CD14-positive monocyte (primary cell): ENCODE data around the gene BSN. TPM values are rescaled to one million over a fixed set of nuclear protein-coding genes. Genes with fewer than 3 reads are reported as not detected.

ENCODE experiments used
- DNase-seq, 3 donors: peaks; one replicate each; pipeline ENCODE4 v3.0.0-alpha.2; 2011 to 2022
- H2AFZ ChIP-seq: 2 replicates; pipeline ENCODE4 v1.6.0; 2012; ENCODE audit warnings: mild to moderate bottlenecking, low read depth, low read length, inconsistent platforms; ENCODE audit not compliant: insufficient read depth, poor library complexity, severe bottlenecking
- H3K27ac ChIP-seq, 2 donors: 1 replicate in 1 of 2; 2 replicates in 1 of 2; pipeline ENCODE4 v1.5.1; 2012 to 2013; ENCODE audit warnings: low read length in 2 of 2, control low read depth in 1 of 2, inconsistent platforms in 1 of 2, low read depth in 1 of 2, mild to moderate bottlenecking in 1 of 2
- H3K27me3 ChIP-seq, 2 donors: one replicate each; pipeline versions ENCODE4 v1.6.0 to v1.6.1; 2011 to 2013; ENCODE audit warnings: low read length in 2 of 2; ENCODE audit not compliant: control insufficient read depth in 2 of 2, insufficient read depth in 2 of 2
- H3K36me3 ChIP-seq, 2 donors: replicated peaks in 1 of 2; 1 replicate in 1 of 2; 2 replicates in 1 of 2; pipeline versions ENCODE4 v1.5.1 to v1.6.1; 2012 to 2013; ENCODE audit warnings: low read length in 2 of 2, control low read depth in 1 of 2, inconsistent platforms in 1 of 2, mild to moderate bottlenecking in 1 of 2; ENCODE audit not compliant: insufficient read depth in 2 of 2, control insufficient read depth in 1 of 2
- H3K4me1 ChIP-seq, 2 donors: 1 replicate in 1 of 2; 2 replicates in 1 of 2; pipeline versions ENCODE4 v1.5.1 to v1.6.1; 2012 to 2013; ENCODE audit warnings: low read length in 2 of 2, control low read depth in 1 of 2, inconsistent platforms in 1 of 2, mild to moderate bottlenecking in 1 of 2, moderate library complexity in 1 of 2; ENCODE audit not compliant: insufficient read depth in 2 of 2, control insufficient read depth in 1 of 2
- H3K4me2 ChIP-seq: replicated peaks from 2 replicates; pipeline ENCODE3; 2012; ENCODE audit warnings: low read length, moderate library complexity, mild to moderate bottlenecking; ENCODE audit not compliant: poor library complexity, severe bottlenecking; ENCODE audit errors: extremely low read depth
- H3K4me3 ChIP-seq, 3 experiments: fragments of 200-600 bp in 1 of 3; sonication (generic) in 1 of 3; replicated peaks in 1 of 3; 1 replicate in 2 of 3; 2 replicates in 1 of 3; pipeline ENCODE4 v1.5.1; 2011 to 2013; ENCODE audit warnings: low read length in 3 of 3, mild to moderate bottlenecking in 3 of 3, control low read depth in 2 of 3, low read depth in 2 of 3, inconsistent platforms in 1 of 3, moderate library complexity in 1 of 3
- H3K79me2 ChIP-seq: 2 replicates; pipeline ENCODE4 v1.6.0; 2012; ENCODE audit warnings: mild to moderate bottlenecking, control low read depth, inconsistent platforms, low read length, moderate library complexity; ENCODE audit not compliant: insufficient read depth
- H3K9ac ChIP-seq: 2 replicates; pipeline ENCODE4 v1.6.0; 2017; ENCODE audit warnings: low read length, mild to moderate bottlenecking; ENCODE audit not compliant: insufficient read depth, poor library complexity, severe bottlenecking
- H3K9me3 ChIP-seq, 2 donors: replicated peaks in 1 of 2; 1 replicate in 1 of 2; 2 replicates in 1 of 2; pipeline versions ENCODE4 v1.5.1 to v1.6.1; 2012 to 2013; ENCODE audit warnings: low read length in 2 of 2, control low read depth in 1 of 2; ENCODE audit not compliant: control insufficient read depth in 1 of 2, insufficient read depth in 1 of 2
- H4K20me1 ChIP-seq: 2 replicates; pipeline ENCODE4 v1.6.0; 2012; ENCODE audit warnings: mild to moderate bottlenecking, low read length, control low read depth, moderate library complexity; ENCODE audit not compliant: insufficient read depth
- H3K27ac Mint-ChIP-seq, 7 donors: one replicate each; pipeline ENCODE4 v1.8.0; 2020; ENCODE audit warnings: mild to moderate bottlenecking in 7 of 7, mixed read lengths in 7 of 7, moderate library complexity in 6 of 7, inconsistent platforms in 2 of 7
- H3K27me3 Mint-ChIP-seq, 3 donors: one replicate each; pipeline ENCODE4 v1.8.0; 2021 to 2022; ENCODE audit warnings: low read depth in 3 of 3, mild to moderate bottlenecking in 3 of 3, mixed read lengths in 3 of 3, moderate library complexity in 3 of 3, inconsistent platforms in 1 of 3
- H3K36me3 Mint-ChIP-seq, 2 donors: one replicate each; pipeline ENCODE4 v1.8.0; 2020; ENCODE audit warnings: mixed read lengths in 2 of 2, inconsistent platforms in 1 of 2, mild to moderate bottlenecking in 1 of 2
- H3K4me1 Mint-ChIP-seq: one replicate; pipeline ENCODE4 v1.8.0; 2020; ENCODE audit warnings: mild to moderate bottlenecking, mixed read lengths
- H3K4me3 Mint-ChIP-seq, 2 donors: one replicate each; pipeline ENCODE4 v1.8.0; 2020; ENCODE audit warnings: mild to moderate bottlenecking in 2 of 2, mixed read lengths in 2 of 2, moderate library complexity in 1 of 2
- H3K9me3 Mint-ChIP-seq, 7 donors: one replicate each; pipeline ENCODE4 v1.8.0; 2020 to 2022; ENCODE audit warnings: mixed read lengths in 7 of 7, mild to moderate bottlenecking in 6 of 7, moderate library complexity in 6 of 7, inconsistent platforms in 2 of 7
- WGBS: methylation state at CpG from one replicate; pipeline ENCODE4 v1.1.5; 2013; ENCODE audit warnings: missing lambda C conversion rate; ENCODE audit not compliant: insufficient coverage; 5-methylcytosine and 5-hydroxymethylcytosine counted together
- intact Hi-C, 2 donors: fragments of 100-400 bp; cut with micrococcal nuclease; formaldehyde crosslinking; loops; one replicate each; pipeline versions ENCODE4 v1.15.0 to v1.15.1; 2023
- polyA plus RNA-seq, 3 donors: library from polyadenylated mRNA; depleted of rRNA in 1 of 3; unstranded in 2 of 3; stranded (reverse) in 1 of 3; fragments of 300-500 nt in 2 of 3; fragments of >200 nt in 1 of 3; fragmentation: Illumina TruSeq in 2 of 3; gene quantifications; 1 replicate in 2 of 3; 2 replicates in 1 of 3; pipeline ENCODE4 v1.2.3, GENCODE V29; 2012 to 2021
- TF ChIP-seq, protein P1 (sequence below): fragments of 200-600 bp; IDR thresholded peaks from one replicate; pipeline ENCODE4 v1.8.0; 2022; ENCODE audit warnings: antibody characterized with exemption, mild to moderate bottlenecking

The BSN gene
- polyA plus RNA-seq, 3 donors = not detected

DNA sequence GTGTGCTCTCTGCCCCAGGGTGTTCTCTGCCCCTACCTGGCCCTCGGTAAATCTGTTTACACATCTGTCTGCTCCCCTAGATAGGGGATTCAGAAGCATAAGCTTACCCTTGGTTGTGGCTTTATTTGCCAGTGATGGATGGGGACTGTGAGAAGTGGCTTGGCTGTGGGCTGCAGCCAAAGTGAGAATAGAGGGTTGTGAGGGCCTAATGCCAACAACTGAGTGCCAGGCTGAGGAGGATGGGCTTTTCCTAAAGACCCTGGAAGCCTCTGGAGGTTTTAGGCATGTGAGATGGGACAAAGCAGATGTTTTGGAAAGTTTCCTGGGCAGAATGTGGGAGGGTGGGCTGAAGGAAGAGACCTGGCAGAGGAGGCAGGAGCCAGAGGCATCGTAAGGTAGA is 104.4 kb downstream of the BSN start:
- no peaks in the 10 kb centered on the region for H3K79me2 ChIP-seq
- no peak overlapping the region for H3K4me3 Mint-ChIP-seq
- WGBS = 83% methylated on average over 1 of the region's 2 CpGs

GRCh38 chr3:49659756-49660155 is 105.5 kb downstream of the BSN start:
- Mint-ChIP-seq H3K36me3 (no peaks in the 10 kb centered on the region), H3K4me1 (peaks cover 11% of the 10 kb centered on the region), H3K9me3 (no peaks in the 10 kb centered on the region), H3K27me3 (peaks cover 2 to 7% (median 4%) of the 10 kb centered on the region in 3 donors), H3K27ac (peak overlapping the region in 1 of 7 donors; percentile 53), H3K4me3 (no peak overlapping the region)
- TF ChIP-seq, protein P1, sequence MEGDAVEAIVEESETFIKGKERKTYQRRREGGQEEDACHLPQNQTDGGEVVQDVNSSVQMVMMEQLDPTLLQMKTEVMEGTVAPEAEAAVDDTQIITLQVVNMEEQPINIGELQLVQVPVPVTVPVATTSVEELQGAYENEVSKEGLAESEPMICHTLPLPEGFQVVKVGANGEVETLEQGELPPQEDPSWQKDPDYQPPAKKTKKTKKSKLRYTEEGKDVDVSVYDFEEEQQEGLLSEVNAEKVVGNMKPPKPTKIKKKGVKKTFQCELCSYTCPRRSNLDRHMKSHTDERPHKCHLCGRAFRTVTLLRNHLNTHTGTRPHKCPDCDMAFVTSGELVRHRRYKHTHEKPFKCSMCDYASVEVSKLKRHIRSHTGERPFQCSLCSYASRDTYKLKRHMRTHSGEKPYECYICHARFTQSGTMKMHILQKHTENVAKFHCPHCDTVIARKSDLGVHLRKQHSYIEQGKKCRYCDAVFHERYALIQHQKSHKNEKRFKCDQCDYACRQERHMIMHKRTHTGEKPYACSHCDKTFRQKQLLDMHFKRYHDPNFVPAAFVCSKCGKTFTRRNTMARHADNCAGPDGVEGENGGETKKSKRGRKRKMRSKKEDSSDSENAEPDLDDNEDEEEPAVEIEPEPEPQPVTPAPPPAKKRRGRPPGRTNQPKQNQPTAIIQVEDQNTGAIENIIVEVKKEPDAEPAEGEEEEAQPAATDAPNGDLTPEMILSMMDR = no peak
- H2AFZ ChIP-seq = no peak overlapping the region
- H3K4me3 ChIP-seq = no peak overlapping the region
- H3K4me1 ChIP-seq = peaks cover 0 to 10% of the 10 kb centered on the region in 2 donors
- H3K27ac ChIP-seq = no peak overlapping the region
- no peaks in the 10 kb centered on the region for H3K36me3 ChIP-seq
- intact Hi-C loops = no loop called here
- no peaks in the 10 kb centered on the region for H4K20me1 ChIP-seq
- WGBS = 82% methylated on average over 4 of the region's 4 CpGs
- H3K9ac ChIP-seq = no peak overlapping the region
- no peaks in the 10 kb centered on the region for H3K79me2 ChIP-seq
- peaks cover 0 to 2% of the 10 kb centered on the region in 2 donors for H3K27me3 ChIP-seq
- no peak for DNase-seq
- no peak overlapping the region for H3K4me2 ChIP-seq
- no peaks in the 10 kb centered on the region for H3K9me3 ChIP-seq

More for the DNA sequence above, 104.4 kb downstream of the BSN start:
- H3K9me3 Mint-ChIP-seq = no peaks in the 10 kb centered on the region
- H4K20me1 ChIP-seq = no peaks in the 10 kb centered on the region
- no peak overlapping the region for H2AFZ ChIP-seq
- no peak overlapping the region for H3K27ac ChIP-seq
- H3K27me3 Mint-ChIP-seq = peaks cover 2 to 7% (median 6%) of the 10 kb centered on the region in 3 donors
- no peak overlapping the region for H3K4me3 ChIP-seq
- H3K27ac Mint-ChIP-seq = peak overlapping the region in 1 of 7 donors; percentile 6
- peaks cover 0 to 7% of the 10 kb centered on the region in 2 donors for H3K4me1 ChIP-seq
- peaks cover 6% of the 10 kb centered on the region for H3K4me1 Mint-ChIP-seq
- no peaks in the 10 kb centered on the region for H3K36me3 ChIP-seq
- intact Hi-C loops = no loop called here
- no peak overlapping the region for H3K9ac ChIP-seq
- H3K9me3 ChIP-seq = no peaks in the 10 kb centered on the region
- no peak overlapping the region for H3K4me2 ChIP-seq
- DNase-seq = no peak
- TF ChIP-seq, protein P1 = no peak
- H3K36me3 Mint-ChIP-seq = no peaks in the 10 kb centered on the region
- peaks cover 0 to 2% of the 10 kb centered on the region in 2 donors for H3K27me3 ChIP-seq
